ENCODE results near the gene C11orf52.

- TF ChIP-seq CTCF (IDR thresholded peaks at IDR 0.05) (no peak), ZFX (IDR thresholded peaks at IDR 0.05; ENCODE audit: borderline replicate concordance) (no peak)
These were observed 4.7 kb downstream of the C11orf52 start for GRCh38 chr11:111923351-111923788.

Measured in 22Rv1 (cell line).